K562 (cell line): ENCODE data around the gene TASP1.

Experiments
- ESRRA ChIP-seq: fragments of 450-650 bp; IDR thresholded peaks from 2 replicates; pipeline ENCODE4 v1.6.1; 2014; ENCODE audit warnings: low read depth, mild to moderate bottlenecking, moderate library complexity, borderline replicate concordance
- EZH2 ChIP-seq: IDR thresholded peaks from 2 replicates; pipeline ENCODE4 v1.6.1; 2012; ENCODE audit warnings: low read depth, mild to moderate bottlenecking, inconsistent platforms, low read length, borderline replicate concordance

- no peak for TF ChIP-seq EZH2
- TF ChIP-seq ESRRA = no peak
Measured at GRCh38 chr20:13611611-13612125, 27.1 kb downstream of the TASP1 start.
